GM18867 (cell line): ENCODE data around the gene LMO4.

Experiments
- ATAC-seq: cut with Tn5 transposase; IDR thresholded peaks from one replicate; pipeline ENCODE4 v1.9.1; 2021; ENCODE audit warnings: mild to moderate bottlenecking, moderate library complexity; ENCODE audit not compliant: unreplicated experiment

Gene LMO4

GRCh38 chr1:87327376-87328271 is 1.1 kb upstream of the LMO4 start:
- ATAC-seq, result no peak

GRCh38 chr1:87329051-87329525 is 408 bp downstream of the LMO4 start:
- ATAC-seq, result no peak

- ATAC-seq, result no peak
Observed at GRCh38 chr1:87329526-87330056, 911 bp downstream of the LMO4 start.

- ATAC-seq, result no peak
Observed at GRCh38 chr1:87330057-87330884, 1.6 kb downstream of the LMO4 start.

GRCh38 chr1:87330885-87331364 is 2.2 kb downstream of the LMO4 start:
- peak; percentile 11 for ATAC-seq

- ATAC-seq, result peak; percentile 15
Observed at GRCh38 chr1:87331365-87332241, 2.9 kb downstream of the LMO4 start.

- ATAC-seq, result peak; percentile 21
Observed at GRCh38 chr1:87333692-87334347, 5.1 kb downstream of the LMO4 start.

GRCh38 chr1:87334351-87335174 is 5.9 kb downstream of the LMO4 start:
- peak; percentile 3 for ATAC-seq

- ATAC-seq, result peak; percentile 58
Observed at GRCh38 chr1:87335175-87335884, 6.7 kb downstream of the LMO4 start.

GRCh38 chr1:87336623-87337067 is 8.0 kb downstream of the LMO4 start:
- ATAC-seq, result no peak

GRCh38 chr1:87337606-87338005 is 8.9 kb downstream of the LMO4 start:
- ATAC-seq, result no peak

- ATAC-seq, result no peak
Observed at GRCh38 chr1:87338566-87338965, 9.9 kb downstream of the LMO4 start.

- ATAC-seq, result no peak
Observed at GRCh38 chr1:87344231-87344630, 15.6 kb downstream of the LMO4 start.

- ATAC-seq, result no peak
Observed at GRCh38 chr1:87346130-87346814, 17.6 kb downstream of the LMO4 start.

- no peak for ATAC-seq
Observed at GRCh38 chr1:87348341-87349019, 19.8 kb downstream of the LMO4 start.

- no peak for ATAC-seq
Observed at GRCh38 chr1:87349036-87349435, 20.4 kb downstream of the LMO4 start.

- ATAC-seq, result no peak
Observed at GRCh38 chr1:87355894-87356293, 27.2 kb downstream of the LMO4 start.
